Measurements from ENCODE around the gene SHC3. TPM values are rescaled to one million over a fixed set of nuclear protein-coding genes. Genes with fewer than 3 reads are reported as not detected.

The SHC3 gene
- polyA plus RNA-seq, 1 donor from 2014 or later: 22.9 TPM

GRCh38 chr9:89044104-89044503 lies 134.5 kb downstream of the SHC3 start:
- Histone ChIP-seq H2AFZ (ENCODE audit: low read depth, low read length) (no peak overlapping the region), H3K4me2 (ENCODE audit: low read length) (no peak overlapping the region), H3F3A (ENCODE audit: insufficient read depth, low read length, poor library complexity, severe bottlenecking) (no peaks in the 10 kb centered on the region), H3K9me2 (ENCODE audit: insufficient read depth, low read length) (no peaks in the 10 kb centered on the region), H3K36me3 (ENCODE audit: insufficient read depth, low read length) (peaks cover 6% of the 10 kb centered on the region), H3K79me2 (replicated peaks; ENCODE audit: insufficient read depth, low read length) (no peaks in the 10 kb centered on the region), H3K27me3 (ENCODE audit: insufficient read depth, low read depth, low read length) (no peaks in the 10 kb centered on the region), H3K27ac (ENCODE audit: low read length) (no peak overlapping the region), H3K4me3 (ENCODE audit: low read length) (no peak overlapping the region), H3K9ac (ENCODE audit: low read length) (no peak overlapping the region), H3K9me3 (ENCODE audit: low read length) (no peaks in the 10 kb centered on the region), H4K20me1 (ENCODE audit: insufficient read depth) (no peaks in the 10 kb centered on the region)
- TF ChIP-seq RAD21 (conservative IDR thresholded peaks at IDR 0.05): no peak
- no peak for TF ChIP-seq MXI1 (conservative IDR thresholded peaks at IDR 0.05; ENCODE audit: poor library complexity, severe bottlenecking)
- TF ChIP-seq EP300 (conservative IDR thresholded peaks at IDR 0.05; ENCODE audit: poor library complexity, severe bottlenecking): no peak
- TF ChIP-seq REST (IDR thresholded peaks at IDR 0.05; ENCODE audit: borderline replicate concordance): no peak
- TF ChIP-seq SMC3 (conservative IDR thresholded peaks at IDR 0.05; ENCODE audit: poor library complexity): no peak
- TF ChIP-seq TAF1 (IDR thresholded peaks at IDR 0.05; ENCODE audit: low read depth): no peak
- no peak for TF ChIP-seq POLR2AphosphoS5 (IDR thresholded peaks at IDR 0.05)
- no peak for TF ChIP-seq CTCF (IDR thresholded peaks at IDR 0.05; ENCODE audit: poor library complexity, severe bottlenecking)
- no peak for TF ChIP-seq EZH2 (IDR thresholded peaks at IDR 0.05; ENCODE audit: borderline replicate concordance, insufficient read depth, low read length, poor library complexity, severe bottlenecking)

GRCh38 chr9:89042984-89043383 lies 135.6 kb downstream of the SHC3 start:
- TF ChIP-seq CTCF (IDR thresholded peaks at IDR 0.05; ENCODE audit: poor library complexity, severe bottlenecking): no peak
- TF ChIP-seq MXI1 (conservative IDR thresholded peaks at IDR 0.05; ENCODE audit: poor library complexity, severe bottlenecking): no peak
- no peak for TF ChIP-seq RAD21 (conservative IDR thresholded peaks at IDR 0.05)
- TF ChIP-seq REST (IDR thresholded peaks at IDR 0.05; ENCODE audit: borderline replicate concordance): no peak
- TF ChIP-seq POLR2AphosphoS5 (IDR thresholded peaks at IDR 0.05): no peak
- TF ChIP-seq TAF1 (IDR thresholded peaks at IDR 0.05; ENCODE audit: low read depth): no peak
- no peak for TF ChIP-seq EP300 (conservative IDR thresholded peaks at IDR 0.05; ENCODE audit: poor library complexity, severe bottlenecking)
- no peak for TF ChIP-seq EZH2 (IDR thresholded peaks at IDR 0.05; ENCODE audit: borderline replicate concordance, insufficient read depth, low read length, poor library complexity, severe bottlenecking)
- no peak for TF ChIP-seq SMC3 (conservative IDR thresholded peaks at IDR 0.05; ENCODE audit: poor library complexity)
- Histone ChIP-seq H3K9me2 (ENCODE audit: insufficient read depth, low read length) (no peaks in the 10 kb centered on the region), H3K9ac (ENCODE audit: low read length) (no peak overlapping the region), H2AFZ (ENCODE audit: low read depth, low read length) (no peak overlapping the region), H3K9me3 (ENCODE audit: low read length) (no peaks in the 10 kb centered on the region), H3K79me2 (replicated peaks; ENCODE audit: insufficient read depth, low read length) (no peaks in the 10 kb centered on the region), H3K36me3 (ENCODE audit: insufficient read depth, low read length) (peaks cover 6% of the 10 kb centered on the region), H3K27ac (ENCODE audit: low read length) (no peak overlapping the region), H3K4me3 (ENCODE audit: low read length) (no peak overlapping the region), H3K4me2 (ENCODE audit: low read length) (no peak overlapping the region), H3K27me3 (ENCODE audit: insufficient read depth, low read depth, low read length) (no peaks in the 10 kb centered on the region), H4K20me1 (ENCODE audit: insufficient read depth) (no peaks in the 10 kb centered on the region), H3F3A (ENCODE audit: insufficient read depth, low read length, poor library complexity, severe bottlenecking) (no peaks in the 10 kb centered on the region)

Data from neural cell (in vitro differentiated cells).